Stimulated activated CD8-positive, alpha-beta memory T cell treated with anti-CD3 and anti-CD28 coated beads, Interleukin-7, amount 100 ng/mL, for 48 hours (primary cell): ENCODE data around the gene SORT1.
"Not testable (repeated sequence)": the region's sequence is repeated elsewhere in the genome, so short reads cannot be mapped to it uniquely, and the experiment has no call there.

ENCODE experiments used
- DNase-seq, 2 donors: peaks; one replicate each; pipeline ENCODE4 v3.0.0-alpha.2; 2020; ENCODE audit warnings: low read depth in 1 of 2; ENCODE audit errors: extremely low read depth in 1 of 2

The SORT1 gene

DNA sequence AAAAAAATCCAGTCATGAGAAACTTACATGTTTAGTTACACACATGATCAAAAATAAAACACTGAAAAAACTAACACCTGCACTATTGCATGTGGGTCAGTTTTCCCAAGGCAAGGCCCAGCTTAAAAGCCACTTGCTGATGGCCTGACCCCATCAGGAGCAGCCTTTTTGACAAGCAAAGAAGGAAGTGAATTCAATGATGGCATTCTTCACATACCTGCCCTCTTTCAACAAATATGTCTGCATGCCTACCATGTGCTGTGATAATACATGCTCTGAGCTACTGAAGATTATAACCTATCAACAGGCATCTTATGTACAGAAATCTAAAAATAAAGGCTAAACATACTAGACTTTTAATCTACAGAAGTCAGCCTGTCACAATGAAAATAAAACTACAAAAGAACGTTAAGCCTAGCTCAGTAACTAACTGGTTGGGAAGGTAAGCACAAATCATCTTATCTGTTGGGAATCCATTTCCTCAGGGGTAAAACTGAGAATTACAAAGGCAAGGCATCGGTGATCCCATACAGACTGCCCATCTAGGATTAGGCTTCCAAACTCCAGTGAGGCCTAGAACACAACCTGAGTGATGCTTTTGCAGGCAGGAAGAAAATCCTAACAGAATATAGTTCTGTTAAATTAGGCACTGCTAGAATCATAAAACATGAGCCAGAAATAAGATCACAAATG lies 14.5 kb downstream of the SORT1 start:
- DNase-seq, result no peak

DNA sequence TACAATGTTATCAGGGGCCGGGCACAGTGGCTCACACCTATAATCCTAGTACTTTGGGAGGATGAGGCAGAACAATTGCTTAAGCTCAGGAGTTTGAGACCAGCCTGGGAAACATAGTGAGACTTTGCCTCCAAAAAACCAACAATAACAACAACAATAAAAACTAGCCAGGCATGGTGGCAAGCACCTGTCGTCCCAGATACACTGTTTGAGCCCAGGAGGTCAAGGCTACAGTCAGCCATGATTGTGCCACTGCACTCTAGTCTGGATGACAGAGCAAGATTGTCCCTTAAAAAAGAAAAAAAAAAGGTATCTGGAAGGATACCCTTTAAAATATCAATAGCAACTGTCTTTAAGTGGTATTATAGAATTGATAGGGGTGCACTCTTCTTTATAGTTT lies 16.1 kb downstream of the SORT1 start:
- DNase-seq, result no peak

GRCh38 chr1:109379907-109380306 lies 17.8 kb downstream of the SORT1 start:
- no peak for DNase-seq

DNA sequence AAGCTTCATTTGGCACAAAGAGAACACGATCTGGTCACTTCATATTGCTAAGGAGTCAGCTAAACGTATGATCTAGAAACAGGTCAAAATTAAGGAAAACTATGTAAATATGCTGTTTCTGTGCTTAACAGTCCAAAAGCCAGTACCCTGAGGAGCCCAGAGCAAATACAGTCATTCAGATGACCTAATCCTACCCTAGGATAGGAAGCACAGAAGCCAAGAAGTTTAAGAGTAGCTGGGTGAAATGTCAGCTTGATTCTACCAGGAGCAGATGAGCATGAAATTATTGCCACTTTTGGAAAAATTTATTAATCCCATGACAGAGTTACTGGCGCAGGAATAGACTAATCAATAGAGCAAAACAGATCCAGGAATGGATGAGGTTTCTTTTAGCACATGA lies 18.3 kb downstream of the SORT1 start:
- no peak for DNase-seq

DNA sequence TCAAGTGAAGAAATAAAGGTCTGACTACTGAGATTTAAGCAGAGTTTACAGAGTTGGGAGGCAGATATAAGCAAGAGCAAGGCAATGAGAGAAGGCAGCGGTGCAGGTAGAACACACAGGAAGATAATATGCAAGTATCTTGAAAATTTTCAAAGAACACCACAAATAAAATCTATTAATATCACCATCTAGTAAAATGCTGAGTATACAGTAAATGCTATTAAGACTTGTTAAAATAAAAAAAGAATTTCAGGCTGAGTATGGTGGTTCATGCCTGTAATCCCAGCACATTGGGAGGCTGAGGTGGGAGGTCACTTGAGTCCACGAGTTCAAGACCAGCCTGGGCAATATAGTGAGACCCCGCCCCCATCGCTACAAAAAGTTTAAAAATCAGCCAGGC lies 20.0 kb downstream of the SORT1 start:
- DNase-seq, result no peak

GRCh38 chr1:109373696-109374095 lies 24.0 kb downstream of the SORT1 start:
- not testable (repeated sequence) for DNase-seq

DNA sequence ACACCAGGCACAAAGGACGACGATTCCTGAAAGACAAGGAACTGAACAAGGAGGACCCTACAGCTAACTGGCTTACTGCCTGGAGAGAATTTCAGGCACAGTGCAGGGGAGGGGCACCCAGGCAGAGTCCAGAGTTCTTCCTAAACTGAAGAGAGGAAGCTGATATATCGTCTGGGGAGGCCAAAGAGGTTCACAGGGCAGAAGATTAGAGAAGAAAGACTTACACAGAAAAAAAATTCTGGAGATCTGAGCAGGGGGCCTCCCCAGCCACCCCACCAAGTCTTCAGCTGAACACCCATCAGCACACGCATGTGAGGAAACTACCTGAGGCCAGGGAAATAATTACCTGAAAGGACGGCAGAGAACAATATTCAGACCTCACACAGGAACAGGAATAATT lies 24.6 kb downstream of the SORT1 start:
- no peak for DNase-seq

GRCh38 chr1:109372281-109372680 lies 25.4 kb downstream of the SORT1 start:
- DNase-seq, result no peak

- DNase-seq, result peak in 1 of 2 donors; percentile 22
Observed at GRCh38 chr1:109371341-109371739, 26.4 kb downstream of the SORT1 start.

DNA sequence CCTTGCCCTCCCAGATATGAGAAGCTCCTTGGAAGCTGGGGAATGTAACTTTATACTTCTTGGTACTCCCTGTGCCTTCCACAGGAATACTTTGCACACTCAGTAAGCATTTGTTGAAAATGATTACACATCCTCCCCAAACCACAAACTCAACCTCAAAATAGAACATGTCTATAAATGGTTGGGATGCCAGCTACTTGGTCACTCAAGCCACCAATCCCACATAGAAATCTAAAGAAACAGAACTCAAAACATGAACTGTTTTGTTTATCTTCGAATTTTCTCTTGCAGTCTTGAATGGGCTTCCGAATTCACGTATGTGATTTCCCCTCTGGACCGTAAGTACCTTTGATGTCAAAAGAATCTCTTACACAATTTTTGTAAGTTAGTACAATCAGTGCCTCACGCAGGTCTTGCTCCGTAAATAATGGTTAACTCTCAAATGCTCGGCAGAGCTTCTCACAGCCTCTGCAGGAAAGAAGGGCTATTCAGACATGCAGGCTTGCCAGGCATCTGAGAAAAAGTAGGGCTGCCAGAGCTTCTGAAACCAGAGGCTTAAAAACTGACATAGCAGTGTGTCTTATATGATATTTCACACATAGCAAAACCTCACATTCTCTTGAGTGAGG lies 26.9 kb downstream of the SORT1 start:
- no peak for DNase-seq

- no peak for DNase-seq
Observed at GRCh38 chr1:109369167-109369746, 28.5 kb downstream of the SORT1 start.

DNA sequence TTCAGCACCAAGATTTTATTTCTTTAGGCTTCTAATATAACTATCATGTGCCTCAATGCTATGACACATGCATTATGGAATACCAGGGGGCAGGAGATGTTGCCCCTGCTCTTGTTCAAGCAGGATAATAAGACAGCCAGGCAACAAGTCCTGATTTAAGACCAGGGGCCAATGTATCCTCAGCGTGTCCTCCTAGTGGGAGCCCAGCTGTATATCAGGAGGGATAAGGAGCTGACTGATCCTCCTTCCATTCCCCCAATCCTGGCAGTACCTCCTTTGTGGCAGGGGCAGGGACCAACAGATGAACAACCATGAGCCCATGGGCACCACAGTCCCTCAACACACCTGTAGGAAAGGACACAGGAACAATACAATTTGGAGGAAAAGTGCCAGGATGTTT lies 29.3 kb downstream of the SORT1 start:
- no peak for DNase-seq

GRCh38 chr1:109367626-109368025 lies 30.1 kb downstream of the SORT1 start:
- DNase-seq, result no peak

DNA sequence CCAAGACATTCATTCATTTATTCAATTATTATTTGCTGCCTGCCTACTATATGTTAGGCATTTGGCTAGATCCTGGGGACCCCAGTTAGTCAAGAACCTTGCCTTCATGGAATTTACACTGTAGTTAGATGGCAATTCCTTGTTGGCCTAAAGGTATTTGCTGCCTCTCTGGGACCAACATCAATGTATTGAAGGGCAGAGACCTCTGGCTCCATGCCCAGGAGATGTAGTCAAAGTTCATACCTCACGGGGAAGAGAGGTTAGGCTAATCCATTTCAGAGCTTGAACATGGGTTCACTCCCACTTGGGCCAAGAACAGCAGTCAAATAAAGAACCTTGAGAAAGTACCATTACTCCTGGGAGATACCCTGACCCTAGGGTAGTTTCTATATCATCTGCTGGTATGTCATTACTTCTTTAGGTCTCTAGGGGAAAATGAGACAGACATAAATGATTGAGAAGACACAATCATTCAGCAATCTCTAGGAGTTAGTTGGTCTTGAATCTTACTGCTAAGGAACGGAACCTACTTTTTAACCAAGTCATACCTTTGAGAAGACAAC lies 32.0 kb downstream of the SORT1 start:
- DNase-seq, result no peak

- no peak for DNase-seq
Observed at GRCh38 chr1:109361649-109362048, 36.1 kb downstream of the SORT1 start.

DNA sequence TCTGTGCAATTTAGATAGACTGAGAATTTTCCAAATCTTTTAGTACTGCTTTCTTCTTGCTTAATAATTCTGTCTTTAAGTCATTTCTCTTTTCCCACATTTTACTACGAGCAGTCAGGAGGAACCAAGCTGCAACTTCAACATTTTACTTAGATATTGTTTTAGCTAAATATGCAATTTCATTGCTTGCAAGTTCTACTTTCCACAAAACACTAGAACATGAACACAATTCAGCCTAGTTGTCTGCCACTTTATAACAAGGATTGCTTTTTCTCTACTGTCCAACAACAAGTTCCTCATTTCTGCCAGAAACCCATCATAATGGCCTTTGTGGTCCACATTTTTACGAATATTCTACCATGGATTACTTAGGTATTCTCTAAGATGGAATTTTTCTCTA lies 36.6 kb downstream of the SORT1 start:
- no peak for DNase-seq

GRCh38 chr1:109357616-109358015 lies 40.1 kb downstream of the SORT1 start:
- no peak for DNase-seq

DNA sequence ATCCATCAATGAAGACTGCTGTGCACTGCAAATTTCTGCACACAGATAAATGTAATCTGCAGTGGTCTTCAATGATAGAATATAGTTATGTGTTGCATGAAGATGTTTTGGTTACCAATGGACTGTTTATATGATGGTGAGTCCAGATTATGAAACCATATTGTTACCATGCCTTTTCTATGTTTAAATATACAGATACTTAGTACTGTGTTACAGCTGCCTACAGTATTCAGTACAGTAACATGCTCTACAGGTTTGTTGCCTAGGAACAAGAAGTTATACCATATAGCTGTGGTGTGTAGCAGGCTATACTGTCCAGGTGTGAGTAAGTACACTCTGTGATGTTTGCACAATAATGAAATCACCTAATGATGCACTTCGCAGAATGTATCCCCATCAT lies 40.8 kb downstream of the SORT1 start:
- no peak for DNase-seq

DNA sequence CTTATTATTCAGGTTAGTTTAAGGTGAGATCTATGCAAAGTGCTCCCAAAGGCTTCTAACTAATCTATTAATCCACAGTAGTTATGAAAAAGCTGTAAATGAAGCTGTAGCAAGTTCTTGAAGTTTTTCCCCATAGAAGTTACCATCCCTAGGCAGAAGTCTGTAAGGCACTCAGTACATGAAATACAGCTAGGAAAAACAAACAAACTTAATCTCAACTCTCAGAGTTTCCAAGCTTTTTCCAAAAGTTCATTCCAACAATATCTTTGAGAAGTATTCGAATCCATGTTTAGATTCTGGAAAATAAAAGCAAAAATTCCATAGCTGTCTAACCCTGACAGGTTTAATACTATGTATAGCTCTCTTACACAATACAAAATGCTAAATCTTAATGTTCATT lies 41.2 kb downstream of the SORT1 start:
- no peak for DNase-seq

- DNase-seq, result no peak
Observed at GRCh38 chr1:109354929-109355328, 42.8 kb downstream of the SORT1 start.

GRCh38 chr1:109351457-109351856 lies 46.3 kb downstream of the SORT1 start:
- DNase-seq, result no peak

- no peak for DNase-seq
Observed at GRCh38 chr1:109350655-109351054, 47.1 kb downstream of the SORT1 start.
